HEK293T (cell line): Measurements from ENCODE around the gene OR6C76.
"Not testable (repeated sequence)": the region's sequence is repeated elsewhere in the genome, so short reads cannot be mapped to it uniquely, and the experiment has no call there.

Experiments used
- NFRKB ChIP-seq: fragments of 450-650 bp; IDR thresholded peaks from 2 replicates; pipeline ENCODE4 v1.6.1; 2016; ENCODE audit warnings: mild to moderate bottlenecking, moderate library complexity
- PKNOX1 ChIP-seq: fragments of 450-650 bp; IDR thresholded peaks from 2 replicates; pipeline ENCODE4 v1.6.1; 2016
- SP1 ChIP-seq: fragments of 450-650 bp; IDR thresholded peaks from 2 replicates; pipeline ENCODE4 v1.6.1; 2017
- SUZ12 ChIP-seq: fragments of 450-650 bp; IDR thresholded peaks from 2 replicates; pipeline ENCODE4 v1.6.1; 2016; ENCODE audit warnings: mild to moderate bottlenecking
- ZNF384 ChIP-seq: fragments of 450-650 bp; IDR thresholded peaks from 2 replicates; pipeline ENCODE4 v1.6.1; 2016

DNA sequence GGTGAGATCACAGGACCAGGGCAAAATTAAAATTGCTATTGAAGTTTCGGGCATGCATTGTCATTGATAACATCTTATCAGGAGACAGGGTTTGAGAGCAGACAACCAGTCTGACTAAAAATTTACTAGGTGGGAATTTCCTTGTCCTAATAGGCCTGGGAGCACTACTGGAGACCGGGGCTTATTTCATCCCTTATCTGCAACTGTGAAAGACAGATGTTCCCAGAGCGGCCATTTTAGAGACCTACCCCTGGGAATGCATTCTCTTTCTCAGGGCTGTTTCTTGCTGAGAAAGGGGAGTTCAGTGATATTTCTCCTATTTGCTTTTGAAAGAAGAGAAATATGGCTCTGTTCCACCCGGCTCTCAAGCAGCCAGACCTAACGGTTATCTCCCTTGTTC is 15.2 kb downstream of the OR6C76 start:
- TF ChIP-seq SUZ12, NFRKB, SP1, ZNF384, PKNOX1: not testable (repeated sequence)
